Gastrocnemius medialis (tissue), 4 donors: Measurements from ENCODE around the gene SETD5. TPM values are rescaled to one million over a fixed set of nuclear protein-coding genes. Genes with fewer than 3 reads are reported as not detected.

Experiments used
- ATAC-seq, 2 donors: fragments of 150-250 bp; one replicate each; pipeline ENCODE4 v1.9.1; 2016
- DNase-seq, 2 donors: peaks; one replicate each; pipeline ENCODE4 v3.0.0-alpha.2; 2019
- H3K27ac ChIP-seq, 4 donors: fragments of 200-600 bp; sonication (generic); 1 replicate in 1 of 4; 2 replicates in 3 of 4; pipeline ENCODE4 v1.5.1; 2016 to 2018; ENCODE audit warnings: mild to moderate bottlenecking in 2 of 4, moderate library complexity in 1 of 4
- H3K27me3 ChIP-seq, 3 donors: fragments of 200-600 bp; sonication (generic) in 2 of 3; 1 replicate in 1 of 3; 2 replicates in 2 of 3; pipeline versions ENCODE4 v1.5.1 to v1.6.0; 2016 to 2019; ENCODE audit warnings: mild to moderate bottlenecking in 1 of 3, moderate library complexity in 1 of 3
- H3K36me3 ChIP-seq, 2 donors: fragments of 200-600 bp; sonication (generic) in 1 of 2; one replicate each; pipeline ENCODE4 v1.5.1; 2017 to 2018
- H3K4me1 ChIP-seq, 2 donors: fragments of 200-600 bp; sonication (generic) in 1 of 2; one replicate each; pipeline ENCODE4 v1.5.1; 2016 to 2017; ENCODE audit warnings: mild to moderate bottlenecking in 2 of 2
- H3K4me3 ChIP-seq, 4 donors: fragments of 200-600 bp; sonication (generic) in 3 of 4; 1 replicate in 1 of 4; 2 replicates in 3 of 4; pipeline ENCODE4 v1.5.1; 2016 to 2019; ENCODE audit warnings: mild to moderate bottlenecking in 2 of 4
- H3K9me3 ChIP-seq, 3 donors: fragments of 200-600 bp; sonication (generic) in 2 of 3; 1 replicate in 1 of 3; 2 replicates in 2 of 3; pipeline ENCODE4 v1.5.1; 2016 to 2019
- POLR2A ChIP-seq, 2 donors: fragments of 450-650 bp; IDR thresholded peaks; one replicate each; pipeline ENCODE4 v1.6.1; 2017; ENCODE audit warnings: antibody characterized with exemption in 2 of 2, mild to moderate bottlenecking in 2 of 2, moderate library complexity in 2 of 2
- in situ Hi-C, 4 donors: fragments of 200-750 bp; cut with MboI; loops; one replicate each; pipeline versions ENCODE4 v1.15.0 to v1.8.0; 2017; ENCODE audit warnings: low sequenced_read_pairs in 4 of 4
- intact Hi-C: fragments of 100-400 bp; cut with DNase I; formaldehyde crosslinking; loops from one replicate; pipeline ENCODE4 v1.15.1; 2023; ENCODE audit warnings: low total_unique reads
- total RNA-seq, 4 donors: library from RNA; depleted of rRNA; stranded (reverse); fragments of >200 nt; gene quantifications; one replicate each; pipeline versions ENCODE4 v1.1.0 to v1.2.3, GENCODE V29; 2016
- TF ChIP-seq, protein P1 (sequence below), 5 experiments: fragments of 450-650 bp in 3 of 5; fragments of 200-600 bp in 2 of 5; sonication (generic) in 2 of 5; IDR thresholded peaks in 4 of 5; conservative IDR thresholded peaks in 1 of 5; 1 replicate in 4 of 5; 2 replicates in 1 of 5; pipeline ENCODE4 v1.5.1; 2016 to 2019; ENCODE audit warnings: antibody characterized with exemption in 5 of 5, mild to moderate bottlenecking in 3 of 5, moderate library complexity in 3 of 5

SETD5 gene
- total RNA-seq, 4 donors from 2014 or later, result 28.9 to 43.3 (median 41.0) TPM

DNA sequence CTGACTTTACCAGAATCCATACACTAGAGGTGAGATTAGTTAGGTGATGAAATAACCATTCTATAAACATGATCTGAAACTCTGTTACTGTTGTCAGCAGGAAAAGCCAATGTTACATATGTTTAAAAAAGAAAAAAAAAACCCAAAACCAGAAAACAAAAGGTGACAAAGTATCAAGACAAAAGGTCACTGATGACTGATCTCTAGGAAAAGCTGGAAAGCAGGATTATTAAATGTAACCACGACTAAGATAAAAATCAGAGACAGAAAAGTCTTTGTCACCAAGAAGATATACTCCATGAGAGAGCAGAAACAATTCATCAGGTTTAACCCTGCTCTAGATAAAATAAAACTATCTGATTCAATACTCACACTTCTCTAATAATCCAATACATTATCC lies 5.4 kb upstream of the SETD5 start:
- intact Hi-C loops, result loop anchor here (10.0 kb wide), 1 partner anchor 237 kb away; no protein-coding TSS in a partner anchor
- Histone ChIP-seq H3K4me3 (no peak overlapping the region), H3K36me3 (peaks cover 0 to 62% of the 10 kb centered on the region in 2 donors), H3K27me3 (no peaks in the 10 kb centered on the region), H3K4me1 (peaks cover 34 to 51% of the 10 kb centered on the region in 2 donors), H3K9me3 (no peaks in the 10 kb centered on the region), H3K27ac (peak overlapping the region; percentile 10 to 42 (median 19))
- in situ Hi-C loops, result no loop called here
- TF ChIP-seq, protein P1, sequence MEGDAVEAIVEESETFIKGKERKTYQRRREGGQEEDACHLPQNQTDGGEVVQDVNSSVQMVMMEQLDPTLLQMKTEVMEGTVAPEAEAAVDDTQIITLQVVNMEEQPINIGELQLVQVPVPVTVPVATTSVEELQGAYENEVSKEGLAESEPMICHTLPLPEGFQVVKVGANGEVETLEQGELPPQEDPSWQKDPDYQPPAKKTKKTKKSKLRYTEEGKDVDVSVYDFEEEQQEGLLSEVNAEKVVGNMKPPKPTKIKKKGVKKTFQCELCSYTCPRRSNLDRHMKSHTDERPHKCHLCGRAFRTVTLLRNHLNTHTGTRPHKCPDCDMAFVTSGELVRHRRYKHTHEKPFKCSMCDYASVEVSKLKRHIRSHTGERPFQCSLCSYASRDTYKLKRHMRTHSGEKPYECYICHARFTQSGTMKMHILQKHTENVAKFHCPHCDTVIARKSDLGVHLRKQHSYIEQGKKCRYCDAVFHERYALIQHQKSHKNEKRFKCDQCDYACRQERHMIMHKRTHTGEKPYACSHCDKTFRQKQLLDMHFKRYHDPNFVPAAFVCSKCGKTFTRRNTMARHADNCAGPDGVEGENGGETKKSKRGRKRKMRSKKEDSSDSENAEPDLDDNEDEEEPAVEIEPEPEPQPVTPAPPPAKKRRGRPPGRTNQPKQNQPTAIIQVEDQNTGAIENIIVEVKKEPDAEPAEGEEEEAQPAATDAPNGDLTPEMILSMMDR (IDR thresholded peaks at IDR 0.05 in 4 of 5, conservative IDR thresholded peaks at IDR 0.05 in 1 of 5), result no peak
- TF ChIP-seq POLR2A (IDR thresholded peaks at IDR 0.05), result no peak
- DNase-seq (no peak), ATAC-seq (no peak)

DNA sequence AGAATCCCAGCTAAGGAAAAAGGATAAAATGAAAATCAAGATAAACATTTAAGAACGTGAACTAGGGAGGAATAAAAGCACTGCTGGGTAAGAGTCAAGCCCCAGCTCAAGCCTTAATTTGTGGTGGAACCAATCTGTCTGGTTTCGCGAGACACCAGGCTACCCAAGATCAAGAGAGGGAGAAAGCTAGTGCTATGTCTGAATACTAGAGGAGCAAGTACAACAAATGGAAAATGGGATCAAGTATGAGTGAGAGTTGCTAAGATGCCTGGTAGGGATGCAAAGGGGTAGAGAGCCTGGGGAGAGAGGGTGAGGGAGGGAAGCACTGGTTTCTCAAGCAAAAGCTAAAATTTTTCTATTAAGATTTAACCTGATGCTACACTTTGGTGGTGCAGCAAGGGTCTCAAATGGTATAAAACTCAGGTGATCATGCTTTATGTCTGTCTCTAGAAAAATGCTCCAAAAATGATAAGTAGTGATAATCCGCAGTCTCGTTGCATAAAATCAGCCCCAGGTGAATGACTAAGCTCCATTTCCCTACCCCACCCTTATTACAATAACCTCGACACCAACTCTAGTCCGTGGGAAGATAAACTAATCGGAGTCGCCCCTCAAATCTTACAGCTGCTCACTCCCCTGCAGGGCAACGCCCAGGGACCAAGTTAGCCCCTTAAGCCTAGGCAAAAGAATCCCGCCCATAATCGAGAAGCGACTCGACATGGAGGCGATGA lies 1.7 kb upstream of the SETD5 start:
- Histone ChIP-seq H3K27ac (peak overlapping the region; percentile 97 to 100 (median 99)), H3K4me1 (peaks cover 48 to 70% of the 10 kb centered on the region in 2 donors), H3K27me3 (no peaks in the 10 kb centered on the region), H3K36me3 (peaks cover 0 to 25% of the 10 kb centered on the region in 2 donors), H3K9me3 (no peaks in the 10 kb centered on the region), H3K4me3 (peak overlapping the region; percentile 70 to 94 (median 71))
- TF ChIP-seq, protein P1 (IDR thresholded peaks at IDR 0.05 in 4 of 5, conservative IDR thresholded peaks at IDR 0.05 in 1 of 5), result no peak
- DNase-seq (no peak), ATAC-seq (no peak)
- intact Hi-C loops (loop anchor here (1.0 to 10.0 kb wide), 9 partner anchors 27 to 798 kb away; partner anchors contain the start of genes BRPF1, SRGAP3 and THUMPD3), in situ Hi-C loops (no loop called here)

DNA sequence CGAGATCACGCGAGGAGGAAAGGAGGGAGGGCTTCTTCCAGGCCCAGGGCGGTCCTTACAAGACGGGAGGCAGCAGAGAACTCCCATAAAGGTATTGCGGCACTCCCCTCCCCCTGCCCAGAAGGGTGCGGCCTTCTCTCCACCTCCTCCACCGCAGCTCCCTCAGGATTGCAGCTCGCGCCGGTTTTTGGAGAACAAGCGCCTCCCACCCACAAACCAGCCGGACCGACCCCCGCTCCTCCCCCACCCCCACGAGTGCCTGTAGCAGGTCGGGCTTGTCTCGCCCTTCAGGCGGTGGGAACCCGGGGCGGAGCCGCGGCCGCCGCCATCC lies 1.1 kb upstream of the SETD5 start:
- intact Hi-C loops, result loop anchor here (1.0 to 10.0 kb wide), 9 partner anchors 26 to 799 kb away; partner anchors contain the start of genes BRPF1, SRGAP3 and THUMPD3
- in situ Hi-C loops, result no loop called here
- Histone ChIP-seq H3K4me1 (peaks cover 54 to 73% of the 10 kb centered on the region in 2 donors), H3K27me3 (no peaks in the 10 kb centered on the region), H3K9me3 (no peaks in the 10 kb centered on the region), H3K36me3 (peaks cover 0 to 20% of the 10 kb centered on the region in 2 donors), H3K4me3 (peak overlapping the region; percentile 70 to 94 (median 71)), H3K27ac (peak overlapping the region; percentile 97 to 100 (median 99))
- peak; percentile 79 to 87 for DNase-seq
- TF ChIP-seq, protein P1 (IDR thresholded peaks at IDR 0.05 in 4 of 5, conservative IDR thresholded peaks at IDR 0.05 in 1 of 5), result no peak
- peak; percentile 51 to 68 for TF ChIP-seq POLR2A (IDR thresholded peaks at IDR 0.05)
- ATAC-seq, result peak; percentile 23 to 25

DNA sequence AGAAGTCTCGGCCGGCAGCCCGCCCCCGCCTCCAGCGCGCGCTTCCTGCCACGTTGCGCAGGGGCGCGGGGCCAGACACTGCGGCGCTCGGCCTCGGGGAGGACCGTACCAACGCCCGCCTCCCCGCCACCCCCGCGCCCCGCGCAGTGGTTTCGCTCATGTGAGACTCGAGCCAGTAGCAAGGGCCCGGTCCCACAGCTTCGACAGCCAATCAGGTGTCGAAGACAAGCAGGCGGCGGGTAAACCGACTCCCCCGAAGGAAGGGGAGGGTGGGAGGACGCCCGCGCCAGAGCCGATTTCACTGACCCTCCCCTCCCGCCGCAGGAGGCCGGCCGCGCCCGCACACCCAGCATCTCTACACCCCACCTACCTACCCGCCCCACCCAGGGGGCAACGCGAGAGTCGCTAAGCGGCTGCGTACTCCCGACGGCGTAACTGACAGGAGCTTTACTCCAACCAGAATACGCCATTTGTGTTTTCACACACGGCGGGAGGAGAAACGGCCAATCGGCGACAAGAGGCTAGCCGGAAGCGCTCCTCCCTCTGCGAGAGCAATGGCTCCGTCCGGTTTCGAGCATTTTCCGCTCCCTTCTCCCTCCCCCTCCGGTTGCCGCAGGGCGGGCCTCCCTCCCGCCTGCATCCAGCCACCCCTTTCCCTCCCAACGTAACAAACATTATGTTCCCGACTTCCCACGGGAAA lies 633 bp upstream of the SETD5 start:
- peak; percentile 79 for ATAC-seq
- no peak for TF ChIP-seq POLR2A (IDR thresholded peaks at IDR 0.05)
- TF ChIP-seq, protein P1 (IDR thresholded peaks at IDR 0.05 in 4 of 5, conservative IDR thresholded peaks at IDR 0.05 in 1 of 5), result no peak
- peaks cover 54 to 73% of the 10 kb centered on the region in 2 donors for H3K4me1 ChIP-seq
- intact Hi-C loops, result loop anchor here (1.0 to 10.0 kb wide), 9 partner anchors 26 to 799 kb away; partner anchors contain the start of genes BRPF1, SRGAP3 and THUMPD3
- H3K9me3 ChIP-seq, result no peaks in the 10 kb centered on the region
- H3K36me3 ChIP-seq, result peaks cover 0 to 16% of the 10 kb centered on the region in 2 donors
- in situ Hi-C loops, result no loop called here
- peak overlapping the region; percentile 70 to 94 (median 71) for H3K4me3 ChIP-seq
- H3K27ac ChIP-seq, result peak overlapping the region; percentile 97 to 100 (median 99)
- peak; percentile 99 for DNase-seq
- no peaks in the 10 kb centered on the region for H3K27me3 ChIP-seq
